HG02943 (cell line): Measurements from ENCODE around the gene ADD1.
"Not testable (repeated sequence)": the region's sequence is repeated elsewhere in the genome, so short reads cannot be mapped to it uniquely, and the experiment has no call there.

ENCODE experiments used
- ATAC-seq: cut with Tn5 transposase; IDR thresholded peaks from one replicate; pipeline ENCODE4 v1.9.1; 2021; ENCODE audit warnings: mild to moderate bottlenecking, low read depth, moderate library complexity; ENCODE audit not compliant: unreplicated experiment

The ADD1 gene

DNA sequence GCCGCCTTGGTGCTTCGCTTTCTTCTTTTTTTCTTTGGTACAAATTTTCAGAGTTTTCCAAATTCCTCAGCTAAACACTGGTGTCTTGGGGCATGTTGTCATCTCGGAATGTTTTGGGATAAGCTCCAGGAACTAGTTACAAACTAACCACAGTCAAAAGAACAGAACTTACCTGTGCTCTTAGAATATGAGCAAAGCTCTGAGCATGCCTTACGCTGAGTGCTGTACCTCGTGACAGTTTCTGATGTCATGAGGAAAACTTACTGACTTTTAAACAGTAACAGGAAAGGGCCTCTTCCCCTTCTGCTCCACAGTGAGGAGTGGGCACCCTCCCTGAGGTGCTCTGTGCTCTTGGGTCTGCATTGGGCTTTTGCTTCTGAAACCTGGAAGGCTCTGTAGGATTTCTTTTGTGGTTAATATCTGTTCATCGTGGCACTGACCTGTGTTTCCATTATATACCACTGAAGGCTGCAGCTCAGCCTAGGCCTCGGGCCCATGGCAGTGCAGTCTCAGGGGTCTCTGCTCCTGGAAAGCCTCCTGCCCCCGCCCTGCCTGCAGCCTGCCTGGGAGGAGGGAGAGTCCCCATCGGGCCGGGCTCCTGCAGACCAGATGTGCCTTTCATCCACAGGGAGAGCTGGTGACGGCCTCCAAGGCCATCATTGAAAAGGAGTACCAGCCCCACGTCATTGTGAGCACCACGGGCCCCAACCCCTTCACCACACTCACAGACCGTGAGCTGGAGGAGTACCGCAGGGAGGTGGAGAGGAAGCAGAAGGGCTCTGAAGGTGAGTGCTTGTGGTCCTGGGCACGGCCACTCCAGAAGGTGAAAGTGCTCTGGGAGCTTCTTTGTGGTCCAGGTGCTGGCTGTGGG lies 70.8 kb downstream of the ADD1 start:
- no peak for ATAC-seq

- ATAC-seq, result no peak
Measured at GRCh38 chr4:2915789-2916188, 72.1 kb downstream of the ADD1 start.

DNA sequence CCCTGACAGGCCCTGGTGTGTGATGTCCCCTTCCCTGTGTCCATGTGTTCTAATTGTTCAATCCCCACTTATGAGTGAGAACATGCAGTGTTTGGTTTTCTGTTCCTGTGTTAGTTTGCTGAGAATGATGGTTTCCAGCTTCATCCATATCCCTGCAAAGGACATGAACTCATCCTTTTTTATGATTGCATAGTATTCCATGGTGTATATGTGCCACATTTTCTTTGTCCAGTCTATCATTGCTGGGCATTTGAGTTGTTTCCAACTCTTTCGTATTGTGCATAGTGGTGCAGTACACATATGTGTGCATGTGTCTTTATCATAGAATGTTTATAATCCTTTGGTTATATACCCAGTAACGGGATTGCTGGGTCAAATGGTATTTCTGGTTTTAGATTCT lies 73.1 kb downstream of the ADD1 start:
- ATAC-seq, result not testable (repeated sequence)

DNA sequence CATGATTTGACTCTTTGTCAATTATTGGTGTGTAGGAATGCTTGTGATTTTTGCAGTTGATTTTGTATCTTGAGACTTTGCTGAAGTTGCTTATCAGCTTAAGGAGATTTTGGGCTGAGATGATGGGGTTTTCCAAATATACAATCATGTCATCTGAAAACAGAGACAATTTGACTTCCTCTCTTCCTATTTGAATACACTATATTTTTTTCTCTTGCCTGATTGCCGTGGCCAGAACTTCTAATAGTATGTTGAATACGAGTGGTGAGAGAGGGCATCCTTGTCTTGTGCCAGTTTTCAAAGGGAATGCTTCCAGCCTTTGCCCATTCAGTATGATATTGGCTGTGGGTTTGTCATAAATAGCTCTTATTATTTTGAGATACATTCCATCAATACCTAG lies 74.7 kb downstream of the ADD1 start:
- not testable (repeated sequence) for ATAC-seq

GRCh38 chr4:2918714-2919113 lies 75.1 kb downstream of the ADD1 start:
- ATAC-seq, result not testable (repeated sequence)

- not testable (repeated sequence) for ATAC-seq
Measured at GRCh38 chr4:2922453-2923101, 78.9 kb downstream of the ADD1 start.

DNA sequence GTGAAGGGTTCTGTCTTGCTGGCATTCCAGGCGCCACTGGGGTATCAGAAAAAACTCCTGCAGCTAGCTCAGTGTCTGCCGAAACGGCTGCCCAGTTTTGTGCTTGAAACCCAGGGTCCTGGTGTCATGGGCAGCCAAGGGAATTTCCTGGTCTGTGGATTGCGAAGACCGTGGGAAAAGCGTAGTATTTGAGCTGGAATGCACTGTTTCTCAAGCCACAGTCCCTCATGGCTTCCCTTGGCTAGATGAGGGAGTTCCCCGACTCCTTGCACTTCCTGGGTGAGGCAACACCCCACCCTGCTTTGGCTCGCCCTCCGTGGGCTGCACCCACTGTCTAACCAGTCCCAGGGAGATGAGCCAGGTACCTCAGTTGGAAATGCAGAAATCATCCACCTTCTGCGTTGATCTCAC lies 79.5 kb downstream of the ADD1 start:
- no peak for ATAC-seq

GRCh38 chr4:2923668-2924173 lies 80.1 kb downstream of the ADD1 start:
- ATAC-seq, result no peak

DNA sequence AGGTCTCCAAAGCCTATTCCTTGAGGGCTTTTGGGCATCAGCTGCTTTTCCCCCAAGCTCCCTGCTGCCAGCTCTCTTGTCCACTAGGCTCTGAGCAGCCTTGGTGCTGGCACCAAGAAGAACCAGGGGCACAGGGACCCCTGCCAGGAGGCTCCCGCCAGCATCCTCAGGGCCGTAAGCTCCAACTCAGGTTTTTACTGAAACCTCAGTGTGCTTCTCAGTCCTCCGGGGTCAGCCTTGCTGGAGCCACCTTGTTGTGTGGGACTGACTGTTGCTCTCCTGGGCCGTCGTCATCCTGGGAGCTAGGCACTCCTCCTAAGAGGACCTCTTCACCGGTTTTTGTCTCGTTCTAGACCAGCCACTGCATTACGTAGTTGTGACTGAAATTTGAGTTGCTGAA lies 80.6 kb downstream of the ADD1 start:
- ATAC-seq, result no peak

GRCh38 chr4:2924765-2925301 lies 81.2 kb downstream of the ADD1 start:
- no peak for ATAC-seq

DNA sequence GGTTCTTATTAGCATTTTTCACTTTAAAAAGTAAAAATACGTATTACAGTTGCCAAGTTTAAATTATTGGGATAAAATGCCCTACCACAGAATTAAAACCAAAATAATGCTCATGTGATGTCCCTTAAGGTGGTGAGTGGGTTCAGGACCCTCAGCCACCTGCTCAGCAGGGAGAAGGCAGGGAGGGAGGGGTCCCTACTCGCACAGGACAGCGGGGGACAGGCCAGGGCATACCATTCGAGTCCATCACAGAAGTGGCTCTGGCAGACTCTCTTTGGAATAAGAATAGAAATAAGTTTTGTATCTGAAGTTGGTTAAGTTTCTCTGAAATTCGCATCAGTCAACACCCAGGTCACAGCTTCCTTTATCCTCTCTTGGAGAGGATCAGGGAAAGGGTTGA lies 81.9 kb downstream of the ADD1 start:
- ATAC-seq, result no peak

GRCh38 chr4:2925931-2926860 lies 82.6 kb downstream of the ADD1 start:
- no peak for ATAC-seq

- ATAC-seq, result no peak
Measured at GRCh38 chr4:2927016-2927695, 83.5 kb downstream of the ADD1 start.

GRCh38 chr4:2927696-2928075 lies 84.0 kb downstream of the ADD1 start:
- ATAC-seq, result no peak

DNA sequence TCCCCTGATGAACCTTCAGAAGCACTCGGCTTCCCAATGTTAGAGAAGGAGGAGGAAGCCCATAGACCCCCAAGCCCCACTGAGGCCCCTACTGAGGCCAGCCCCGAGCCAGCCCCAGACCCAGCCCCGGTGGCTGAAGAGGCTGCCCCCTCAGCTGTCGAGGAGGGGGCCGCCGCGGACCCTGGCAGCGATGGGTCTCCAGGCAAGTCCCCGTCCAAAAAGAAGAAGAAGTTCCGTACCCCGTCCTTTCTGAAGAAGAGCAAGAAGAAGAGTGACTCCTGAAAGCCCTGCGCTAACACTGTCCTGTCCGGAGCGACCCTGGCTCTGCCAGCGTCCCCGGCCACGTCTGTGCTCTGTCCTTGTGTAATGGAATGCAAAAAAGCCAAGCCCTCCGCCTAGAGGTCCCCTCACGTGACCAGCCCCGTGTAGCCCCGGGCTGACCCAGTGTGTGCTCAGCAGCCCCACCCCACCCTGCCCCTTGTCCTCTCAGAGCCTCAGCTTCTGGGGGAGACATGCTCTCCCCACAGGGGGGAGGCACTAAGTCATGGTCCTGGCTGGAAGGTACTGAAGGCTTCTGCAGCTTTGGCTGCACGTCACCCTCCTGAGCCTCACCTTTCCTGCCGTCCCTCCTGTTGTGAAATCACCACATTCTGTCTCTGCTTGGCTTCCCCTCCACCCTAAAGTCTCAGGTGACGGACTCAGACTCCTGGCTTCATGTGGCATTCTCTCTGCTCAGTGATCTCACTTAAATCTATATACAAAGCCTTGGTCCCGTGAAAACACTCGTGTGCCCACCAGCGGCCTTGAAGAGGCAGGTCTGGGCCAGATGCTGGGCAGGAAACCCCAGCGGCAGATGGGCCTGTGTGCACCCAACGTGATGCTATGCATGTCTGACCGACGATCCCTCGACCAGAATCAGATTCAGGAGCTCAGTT lies 84.9 kb downstream of the ADD1 start:
- ATAC-seq, result no peak

DNA sequence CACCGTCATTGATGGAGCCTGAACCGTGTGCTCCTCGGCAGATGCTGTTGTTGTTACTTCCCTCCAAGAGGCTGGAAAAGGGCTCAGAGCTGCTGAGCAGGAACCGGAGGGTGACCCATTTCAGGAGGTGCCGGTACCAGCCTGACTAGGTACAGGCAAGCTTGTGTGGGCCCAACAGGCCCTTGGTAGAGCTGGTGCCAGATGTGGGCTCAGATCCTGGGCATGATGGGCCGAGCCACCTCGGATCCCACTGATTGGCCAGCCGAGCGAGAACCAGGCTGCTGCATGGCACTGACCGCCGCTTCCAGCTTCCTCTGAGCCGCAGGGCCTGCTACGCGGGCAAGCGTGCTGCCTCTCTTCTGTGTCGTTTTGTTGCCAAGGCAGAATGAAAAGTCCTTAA lies 85.8 kb downstream of the ADD1 start:
- ATAC-seq, result no peak

- no peak for ATAC-seq
Measured at GRCh38 chr4:2930135-2930757, 86.6 kb downstream of the ADD1 start.

DNA sequence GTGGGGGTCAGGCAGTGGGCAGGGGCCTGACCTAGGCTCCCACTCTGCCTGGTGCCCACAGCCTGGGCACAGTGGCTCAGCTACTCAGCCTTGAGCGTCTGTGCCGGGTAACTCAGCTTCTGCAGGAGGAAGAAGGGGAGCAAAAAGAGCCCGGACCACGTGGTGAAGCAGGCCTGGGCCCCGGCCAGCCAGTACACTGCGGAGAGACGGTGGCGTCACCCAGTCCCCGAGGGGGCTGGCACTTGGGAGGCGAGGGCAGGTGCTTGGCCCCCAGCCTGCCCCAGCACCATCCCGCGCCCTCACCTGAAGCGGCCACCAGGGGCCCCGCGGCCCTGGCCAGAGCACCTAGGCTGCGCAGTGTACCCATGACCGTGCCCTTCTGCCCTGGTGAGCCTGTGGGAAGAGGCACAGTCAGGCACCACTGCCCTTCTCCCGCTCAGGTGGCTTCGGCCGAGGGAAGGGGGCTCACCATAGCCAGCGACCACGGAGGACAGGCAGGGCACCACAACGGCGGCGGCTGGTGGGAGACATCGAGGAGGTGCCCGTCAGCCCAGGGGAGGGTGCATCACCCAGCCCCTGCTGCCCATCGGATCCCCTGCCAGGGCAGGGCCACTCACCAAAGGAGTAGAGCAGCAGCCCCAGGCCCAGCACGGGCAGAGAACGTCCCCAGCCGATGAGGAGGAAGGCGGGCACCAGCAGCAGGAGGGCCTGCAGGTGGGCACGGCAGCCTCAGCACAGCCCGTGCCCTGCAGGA lies 87.3 kb downstream of the ADD1 start:
- ATAC-seq, result no peak
